ENCODE results near the gene TMA7.
"Not testable (repeated sequence)": the region's sequence is repeated elsewhere in the genome, so short reads cannot be mapped to it uniquely, and the experiment has no call there.

Gene TMA7

GRCh38 chr3:48439820-48440589 lies at the start of gene TMA7, which contains the start of gene CCDC51:
TSS of gene TMA7 (plus strand) at chr3:48440257. CDS start at chr3:48440297, 40 bp downstream.
TSS of gene CCDC51 (minus strand) at chr3:48440119. CDS start at chr3:48435128, 4,991 bp downstream.
- DNase-seq (ENCODE audit: low read depth), result peak; percentile 97

GRCh38 chr3:48394391-48394790 lies 45.7 kb upstream of the TMA7 start:
- no peak for DNase-seq (ENCODE audit: low read depth)

- DNase-seq (ENCODE audit: low read depth), result no peak
These were observed 44.3 kb upstream of the TMA7 start for GRCh38 chr3:48395714-48396113.

DNA sequence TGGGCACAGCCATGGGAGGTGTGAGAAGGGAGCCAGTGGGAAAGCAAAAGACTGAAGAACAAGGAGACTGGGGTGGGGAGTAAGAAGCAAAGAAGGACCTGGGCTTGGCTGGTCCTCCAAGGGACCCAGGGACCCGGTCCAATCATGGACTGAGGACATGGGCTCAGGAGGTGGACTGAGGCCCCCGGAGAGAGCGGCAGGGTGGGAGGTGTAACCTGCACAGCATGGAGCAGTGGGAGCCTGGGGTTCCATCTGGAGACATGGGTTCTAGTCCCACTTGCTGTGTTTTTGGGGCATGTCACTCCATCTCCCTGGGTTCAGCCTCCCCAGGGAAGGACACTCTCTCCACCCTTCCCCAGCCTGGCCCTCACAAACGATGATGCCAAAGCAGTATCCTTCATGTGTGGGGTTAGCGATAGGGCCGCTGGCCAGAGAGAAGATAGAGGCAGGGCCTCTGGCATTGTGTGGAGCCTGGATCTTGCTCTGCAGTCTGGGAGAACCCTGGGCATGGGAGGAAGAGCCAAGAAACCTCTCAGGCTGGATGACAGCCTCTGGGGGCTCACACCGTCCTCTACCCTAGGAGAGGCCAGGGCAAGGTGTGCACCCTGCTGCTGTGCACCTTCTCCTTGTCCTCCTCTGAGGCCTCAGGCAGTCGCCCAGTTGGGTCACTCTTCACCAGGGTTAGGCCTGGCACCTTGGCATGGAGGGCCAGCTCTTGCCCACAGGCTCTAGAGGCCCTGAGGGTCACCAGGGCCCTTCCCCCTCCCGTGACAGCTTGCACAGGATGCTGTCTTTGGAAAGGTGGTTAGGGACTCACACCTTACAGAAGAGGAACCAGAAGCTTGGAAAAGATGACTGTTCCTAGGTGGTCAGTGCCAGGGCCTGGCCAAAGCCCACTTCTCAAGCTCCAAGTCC lies 42.0 kb upstream of the TMA7 start:
- DNase-seq (ENCODE audit: low read depth), result no peak

- no peak for DNase-seq (ENCODE audit: low read depth)
These were observed 41.2 kb upstream of the TMA7 start for GRCh38 chr3:48398701-48399386.

DNA sequence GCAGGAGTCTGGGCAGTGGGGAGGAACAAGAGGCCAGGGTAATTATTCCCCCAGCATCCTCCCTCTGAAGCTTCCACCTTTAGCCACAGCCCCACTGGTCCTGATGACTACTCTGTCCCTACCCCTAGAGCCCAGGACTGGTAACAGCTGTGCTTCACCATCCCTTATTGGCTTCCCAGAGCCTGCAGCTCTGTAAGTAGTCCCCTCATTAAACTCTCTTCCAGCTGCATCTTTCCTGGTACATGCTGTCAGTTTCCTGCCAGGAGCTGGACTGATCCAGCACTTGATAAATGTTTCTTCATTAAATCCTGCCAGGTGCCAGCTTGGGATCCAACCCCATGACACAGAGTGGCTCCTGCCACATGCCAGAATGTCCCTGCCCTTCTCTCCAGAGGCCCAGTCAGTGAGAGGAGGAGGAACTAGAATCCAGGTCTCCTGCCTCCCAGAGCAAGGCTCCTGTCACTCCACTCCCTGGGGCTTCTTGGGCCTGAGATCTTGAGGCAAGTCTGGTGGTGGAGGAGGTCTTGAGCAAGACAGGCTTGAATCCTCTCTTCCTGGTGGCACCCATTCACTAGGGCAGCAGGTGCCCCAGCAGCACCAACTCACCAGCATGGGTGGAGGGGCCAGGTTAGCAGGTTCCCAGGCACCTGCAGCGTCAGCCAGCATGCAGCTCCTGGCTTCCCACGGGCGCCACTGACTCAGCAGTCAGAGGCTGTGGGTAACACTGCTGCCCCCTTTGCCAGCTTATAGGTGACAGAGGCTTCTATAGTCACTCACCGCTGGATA lies 40.5 kb upstream of the TMA7 start:
- no peak for DNase-seq (ENCODE audit: low read depth)

DNA sequence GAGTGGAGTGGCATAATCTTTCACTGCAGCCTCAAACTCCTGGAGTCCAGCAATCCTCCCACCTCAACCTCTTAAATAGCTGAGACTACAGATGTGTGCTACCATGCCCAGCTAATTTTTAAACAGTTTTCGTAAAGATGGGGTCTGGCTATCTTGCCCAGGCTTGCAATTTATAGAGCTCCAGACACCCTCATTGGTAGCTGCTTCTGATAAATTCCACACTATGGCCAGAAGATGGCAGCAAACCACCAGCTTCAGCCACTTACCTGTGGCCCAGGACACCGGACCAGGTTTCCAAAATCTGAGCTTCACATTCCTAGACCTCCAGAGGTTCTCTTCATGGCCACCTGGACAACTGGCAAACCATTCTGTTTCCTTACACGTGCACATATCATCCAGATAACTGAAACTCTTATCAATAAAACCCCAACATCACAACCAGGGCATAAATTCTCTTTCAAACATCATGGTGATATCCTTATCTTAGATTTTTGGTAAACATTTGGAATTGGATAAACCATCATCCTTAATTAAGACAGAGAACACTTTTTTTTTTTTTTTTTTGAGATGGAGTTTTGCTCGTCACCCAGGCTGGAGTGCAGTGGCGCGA lies 39.1 kb upstream of the TMA7 start:
- peak; percentile 40 for DNase-seq (ENCODE audit: low read depth)

GRCh38 chr3:48401434-48401901 lies 38.6 kb upstream of the TMA7 start:
- not testable (repeated sequence) for DNase-seq (ENCODE audit: low read depth)

- DNase-seq (ENCODE audit: low read depth), result no peak
These were observed 37.8 kb upstream of the TMA7 start for GRCh38 chr3:48402281-48402732.

- no peak for DNase-seq (ENCODE audit: low read depth)
These were observed 37.1 kb upstream of the TMA7 start for GRCh38 chr3:48402907-48403306.

- no peak for DNase-seq (ENCODE audit: low read depth)
These were observed 36.3 kb upstream of the TMA7 start for GRCh38 chr3:48403533-48404439.

- no peak for DNase-seq (ENCODE audit: low read depth)
These were observed 35.4 kb upstream of the TMA7 start for GRCh38 chr3:48404440-48405342.

GRCh38 chr3:48405343-48405881 lies 34.6 kb upstream of the TMA7 start:
- no peak for DNase-seq (ENCODE audit: low read depth)

DNA sequence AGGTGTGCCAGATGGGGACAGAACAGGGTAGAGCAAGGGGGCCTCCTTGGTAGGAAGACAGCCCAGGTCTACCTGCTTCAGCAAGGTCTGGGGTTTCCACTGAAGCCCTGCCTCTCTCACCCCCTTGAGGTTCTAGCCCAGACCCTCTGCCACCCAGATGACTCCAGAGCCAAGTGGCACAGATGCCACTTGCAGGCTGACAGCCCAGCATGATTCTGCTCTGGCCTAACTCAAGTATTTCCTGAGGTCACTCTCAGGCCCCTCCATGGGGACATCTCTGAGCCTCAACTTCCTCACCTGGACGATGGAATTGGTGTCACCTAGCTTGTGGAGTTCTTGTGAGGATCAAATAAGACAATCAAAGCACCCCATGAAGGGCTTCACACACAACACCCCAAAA lies 34.1 kb upstream of the TMA7 start:
- DNase-seq (ENCODE audit: low read depth), result no peak

DNA sequence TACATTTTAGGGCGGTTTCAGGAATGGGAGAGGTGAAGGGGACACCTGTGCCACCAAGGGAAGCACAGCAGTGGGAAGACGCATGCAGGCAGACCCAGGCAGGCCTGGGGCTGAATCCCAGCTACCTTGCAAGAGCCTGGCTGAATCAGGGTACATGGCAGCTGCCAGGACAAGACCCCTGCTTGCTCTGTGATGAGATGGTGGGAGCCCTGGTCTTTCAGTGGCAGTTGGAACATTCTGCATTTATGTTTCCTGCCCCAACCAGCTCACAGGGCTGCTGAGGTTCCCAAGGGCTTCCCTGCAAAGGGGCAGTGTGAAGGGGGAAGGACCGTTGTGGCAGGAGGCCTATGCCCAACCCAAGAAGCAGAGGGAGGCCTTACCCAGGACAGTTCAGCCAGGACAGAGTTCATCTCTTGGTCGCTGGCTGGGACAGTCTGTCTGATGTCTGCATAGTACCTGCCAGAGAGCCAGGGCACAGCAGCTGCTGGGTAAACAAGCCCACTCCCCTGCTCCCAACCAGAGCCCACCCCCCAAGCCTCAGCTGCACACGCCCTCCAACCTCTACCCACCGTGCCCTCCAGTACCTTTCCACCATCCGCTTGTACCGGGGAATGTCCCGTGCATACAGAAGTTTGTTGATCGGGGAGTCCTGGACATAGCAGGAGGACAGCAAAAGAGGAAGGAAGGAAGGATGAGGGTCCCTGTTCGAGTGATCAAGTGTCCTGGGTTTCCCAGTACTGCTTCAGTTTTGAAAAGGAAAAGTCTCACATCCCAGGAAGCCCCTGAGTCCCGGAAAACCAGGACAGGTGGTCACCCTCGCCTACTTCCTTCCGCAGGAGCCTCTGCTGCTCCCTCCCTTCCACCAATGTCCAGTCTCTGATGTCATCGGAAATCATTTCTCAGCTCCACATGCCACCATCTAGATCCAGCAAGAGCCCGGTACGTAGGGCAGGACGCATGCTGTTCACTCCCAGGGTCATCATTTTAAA lies 33.3 kb upstream of the TMA7 start:
- no peak for DNase-seq (ENCODE audit: low read depth)

DNA sequence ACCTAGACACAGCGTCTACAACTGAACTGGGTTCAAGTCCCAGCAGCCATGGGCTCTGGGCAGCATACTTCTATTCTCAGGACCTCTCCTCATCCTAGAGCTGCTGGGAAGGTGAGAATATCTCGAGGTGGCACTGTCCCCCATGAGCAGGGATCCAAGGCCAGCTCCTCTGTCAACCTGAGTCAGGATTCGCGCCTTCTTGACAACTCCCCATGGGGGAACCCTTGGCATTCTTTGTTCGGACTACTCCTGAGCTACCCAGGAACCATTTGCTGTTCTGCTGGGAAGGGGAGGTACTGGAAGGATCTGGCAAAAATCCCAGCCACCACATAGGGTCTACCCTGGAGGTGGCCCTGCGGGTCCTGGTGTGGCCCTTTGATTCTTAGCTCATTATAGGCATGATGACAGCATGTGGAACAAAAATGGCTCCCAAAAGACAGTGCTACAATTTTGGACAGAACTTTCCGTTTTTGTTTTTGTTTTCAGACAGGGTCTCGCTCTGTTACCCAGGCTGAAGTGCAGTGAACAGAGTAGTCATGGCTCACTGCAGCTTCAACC lies 32.4 kb upstream of the TMA7 start:
- DNase-seq (ENCODE audit: low read depth), result no peak

GRCh38 chr3:48408823-48409281 lies 31.2 kb upstream of the TMA7 start:
- no peak for DNase-seq (ENCODE audit: low read depth)
